GM12874 (cell line): Measurements from ENCODE around the gene CPLX1.

ENCODE experiments used
- TF ChIP-seq, protein P1 (sequence below): IDR thresholded peaks from 2 replicates; pipeline ENCODE4 v1.5.1; 2011; ENCODE audit warnings: low read depth, mild to moderate bottlenecking, control low read depth, low read length, moderate library complexity; ENCODE audit not compliant: insufficient read depth

Gene CPLX1

DNA sequence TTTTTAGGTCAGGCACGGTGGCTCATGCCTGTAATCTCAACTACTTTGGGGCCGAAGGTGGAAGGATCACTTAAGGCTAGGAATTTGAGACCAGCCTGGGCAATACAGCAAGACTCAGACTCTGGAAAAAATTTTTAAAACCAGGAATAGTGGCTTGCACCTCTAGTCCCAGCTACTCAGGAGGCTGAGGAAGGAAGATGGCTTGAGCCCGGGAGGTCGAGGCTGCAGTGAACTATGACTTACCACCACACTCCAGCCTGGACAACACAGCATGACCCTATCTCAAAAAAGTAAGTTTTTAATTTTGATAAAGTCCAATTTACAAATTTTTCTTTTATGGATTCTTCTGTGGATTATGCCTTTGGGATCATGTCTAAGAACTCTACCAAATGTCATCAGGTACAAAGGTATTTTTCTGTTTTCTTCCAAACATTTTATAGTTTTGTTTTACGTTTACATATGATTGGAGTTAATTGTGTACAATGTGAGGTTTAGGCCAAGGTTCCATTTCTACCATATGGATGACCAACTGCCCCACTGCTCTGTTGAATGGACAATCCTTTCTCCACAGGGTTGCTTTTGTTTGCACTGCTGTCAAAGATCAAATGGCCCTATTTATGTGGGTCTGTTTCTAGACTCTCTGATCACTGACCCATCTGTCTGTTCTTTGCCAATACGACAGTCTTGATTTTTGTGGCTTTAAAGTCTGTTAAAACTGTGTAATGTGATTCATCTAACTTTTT lies 48.2 kb downstream of the CPLX1 start:
- TF ChIP-seq, protein P1, sequence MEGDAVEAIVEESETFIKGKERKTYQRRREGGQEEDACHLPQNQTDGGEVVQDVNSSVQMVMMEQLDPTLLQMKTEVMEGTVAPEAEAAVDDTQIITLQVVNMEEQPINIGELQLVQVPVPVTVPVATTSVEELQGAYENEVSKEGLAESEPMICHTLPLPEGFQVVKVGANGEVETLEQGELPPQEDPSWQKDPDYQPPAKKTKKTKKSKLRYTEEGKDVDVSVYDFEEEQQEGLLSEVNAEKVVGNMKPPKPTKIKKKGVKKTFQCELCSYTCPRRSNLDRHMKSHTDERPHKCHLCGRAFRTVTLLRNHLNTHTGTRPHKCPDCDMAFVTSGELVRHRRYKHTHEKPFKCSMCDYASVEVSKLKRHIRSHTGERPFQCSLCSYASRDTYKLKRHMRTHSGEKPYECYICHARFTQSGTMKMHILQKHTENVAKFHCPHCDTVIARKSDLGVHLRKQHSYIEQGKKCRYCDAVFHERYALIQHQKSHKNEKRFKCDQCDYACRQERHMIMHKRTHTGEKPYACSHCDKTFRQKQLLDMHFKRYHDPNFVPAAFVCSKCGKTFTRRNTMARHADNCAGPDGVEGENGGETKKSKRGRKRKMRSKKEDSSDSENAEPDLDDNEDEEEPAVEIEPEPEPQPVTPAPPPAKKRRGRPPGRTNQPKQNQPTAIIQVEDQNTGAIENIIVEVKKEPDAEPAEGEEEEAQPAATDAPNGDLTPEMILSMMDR: no peak

DNA sequence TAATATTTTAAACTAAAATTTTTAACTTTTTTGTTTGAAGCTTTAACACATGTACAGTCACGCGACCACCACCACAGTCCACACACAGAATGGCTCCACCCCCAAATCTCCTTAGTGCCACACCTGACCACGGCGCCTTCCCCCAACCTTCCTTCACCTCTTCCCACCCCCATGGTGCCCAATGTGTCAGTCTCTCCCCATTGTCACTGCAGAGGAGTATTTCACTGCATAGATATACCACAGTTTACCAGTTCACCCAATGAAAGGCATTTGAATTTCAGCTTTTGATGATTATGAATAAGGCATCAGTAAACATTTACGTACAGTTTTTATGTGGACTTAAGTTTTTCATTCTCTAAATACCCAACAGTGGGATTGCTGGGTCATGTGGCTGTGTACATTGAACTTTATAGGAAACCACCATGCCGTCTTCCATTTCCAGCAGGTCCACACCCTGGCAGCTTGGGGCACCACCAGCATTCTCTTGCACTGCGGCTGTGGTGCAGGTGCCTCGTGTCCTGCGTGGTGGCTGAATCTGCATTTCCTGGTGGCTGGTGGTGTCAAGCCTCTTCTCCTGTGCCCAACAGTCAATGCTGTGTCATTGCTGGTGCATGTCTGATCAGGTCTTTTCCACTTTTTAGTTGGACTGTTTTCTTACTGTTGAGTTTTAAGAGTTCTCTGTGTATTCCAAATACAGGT lies 49.0 kb downstream of the CPLX1 start:
- TF ChIP-seq, protein P1: no peak

DNA sequence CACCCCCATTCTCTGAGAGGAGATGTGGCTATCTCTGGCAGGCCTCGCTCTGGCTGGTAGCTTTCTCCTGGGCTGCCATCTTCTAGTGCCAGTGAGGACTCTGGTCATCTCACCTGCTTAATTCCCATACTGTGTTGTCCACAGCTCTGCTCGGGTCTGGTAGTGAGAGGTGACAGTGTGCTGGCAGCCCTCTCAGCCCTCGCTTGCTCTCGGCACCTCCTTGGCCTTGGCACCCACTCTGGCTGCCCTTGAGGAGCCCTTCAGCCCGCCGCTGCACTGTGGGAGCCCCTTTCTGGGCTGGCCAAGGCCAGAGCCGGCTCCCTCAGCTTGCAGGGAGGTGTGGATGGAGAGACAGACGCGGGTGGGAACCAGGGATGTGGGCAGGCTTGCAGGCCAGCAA lies 52.7 kb downstream of the CPLX1 start:
- TF ChIP-seq, protein P1: no peak

DNA sequence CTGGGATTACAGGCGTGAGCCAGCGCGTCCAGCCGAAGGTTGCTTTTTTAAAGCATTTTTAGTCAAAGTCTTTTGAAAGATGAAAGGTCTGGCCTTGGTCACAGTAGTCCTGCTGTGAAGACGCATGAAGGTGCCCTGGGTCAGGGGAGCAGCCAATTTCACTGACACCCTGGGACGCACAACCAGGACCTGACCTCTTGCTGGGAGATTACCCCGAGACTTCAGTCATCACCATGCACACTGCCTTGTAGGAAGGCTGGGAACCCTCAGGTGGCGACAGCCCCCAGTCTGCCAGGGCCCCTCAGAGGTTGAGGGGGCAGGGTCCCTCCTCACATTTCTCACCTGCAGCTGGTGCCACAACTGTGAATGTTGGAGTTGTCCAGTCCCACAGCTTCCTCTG lies 53.2 kb downstream of the CPLX1 start:
- TF ChIP-seq, protein P1: no peak

DNA sequence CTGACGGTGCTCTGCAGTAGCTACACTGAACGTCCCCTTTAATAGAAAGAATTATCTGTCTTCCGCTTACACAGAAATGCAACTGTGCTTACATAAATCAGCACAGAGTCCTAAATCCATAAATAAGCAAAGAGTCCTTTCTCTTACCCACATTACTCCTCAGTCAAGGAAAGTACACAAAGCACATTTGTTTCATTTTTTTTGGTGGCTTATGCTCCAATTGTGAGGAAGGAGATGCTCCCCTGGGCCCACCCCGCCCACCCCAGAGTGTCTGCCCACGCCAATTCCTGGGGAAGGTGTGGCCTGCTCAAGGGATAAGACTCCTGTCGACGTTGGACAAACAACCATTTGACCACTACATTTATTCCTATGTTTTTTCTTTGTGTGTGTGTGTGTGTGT lies 53.8 kb downstream of the CPLX1 start:
- TF ChIP-seq, protein P1: no peak

DNA sequence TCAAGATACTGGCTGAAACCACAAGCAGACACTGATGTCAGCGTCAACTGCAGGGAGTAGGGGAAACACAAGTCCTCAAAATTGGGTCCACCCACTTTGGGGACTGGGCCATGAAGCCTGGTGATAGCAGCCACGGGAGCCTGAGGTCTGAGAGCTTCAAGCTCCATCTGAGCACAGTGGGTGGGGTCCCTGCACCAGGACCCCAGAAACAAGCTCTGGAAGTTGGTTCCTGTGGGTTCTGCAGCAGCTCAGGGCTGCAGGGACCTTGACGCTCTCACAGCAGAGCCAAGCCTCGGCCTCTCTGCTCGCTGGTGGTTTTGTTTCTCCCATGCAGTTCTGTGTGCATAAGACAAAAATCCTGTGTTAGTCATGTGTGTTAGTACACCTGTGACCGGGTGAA lies 54.5 kb downstream of the CPLX1 start:
- TF ChIP-seq, protein P1: no peak

DNA sequence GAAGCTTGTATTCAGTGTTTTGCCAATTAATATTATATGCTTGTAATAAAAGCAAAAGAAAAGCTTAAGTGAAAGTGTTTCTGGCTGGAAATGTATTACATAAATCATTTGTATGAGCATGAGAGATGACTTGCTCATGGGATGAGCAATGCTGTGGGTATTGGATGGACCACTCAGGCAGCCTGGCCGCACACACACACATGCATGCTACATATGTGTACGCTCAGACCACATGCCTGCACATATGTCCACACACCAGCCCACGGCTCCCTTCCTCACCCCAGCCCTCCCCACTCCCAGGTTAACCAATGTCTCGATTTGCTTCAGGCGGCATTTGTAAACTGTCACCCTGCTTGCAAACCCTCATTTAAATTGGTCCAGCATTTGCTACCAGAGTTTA lies 55.9 kb downstream of the CPLX1 start:
- TF ChIP-seq, protein P1: no peak
